GM23248 (cell line): ENCODE data around the gene MYO15A.

ENCODE experiments used
- EZH2 ChIP-seq: fragments of 200-600 bp; sonication (generic); IDR thresholded peaks from 2 replicates; pipeline ENCODE4 v1.6.1; 2018; ENCODE audit warnings: antibody characterized with exemption, mild to moderate bottlenecking; ENCODE audit not compliant: insufficient read depth, poor library complexity, severe bottlenecking
- EZH2phosphoT487 ChIP-seq: fragments of 200-600 bp; sonication (generic); IDR thresholded peaks from 2 replicates; pipeline ENCODE4 v1.6.1; 2018; ENCODE audit warnings: antibody characterized with exemption, moderate library complexity, mild to moderate bottlenecking, low read depth; ENCODE audit not compliant: insufficient read depth

DNA sequence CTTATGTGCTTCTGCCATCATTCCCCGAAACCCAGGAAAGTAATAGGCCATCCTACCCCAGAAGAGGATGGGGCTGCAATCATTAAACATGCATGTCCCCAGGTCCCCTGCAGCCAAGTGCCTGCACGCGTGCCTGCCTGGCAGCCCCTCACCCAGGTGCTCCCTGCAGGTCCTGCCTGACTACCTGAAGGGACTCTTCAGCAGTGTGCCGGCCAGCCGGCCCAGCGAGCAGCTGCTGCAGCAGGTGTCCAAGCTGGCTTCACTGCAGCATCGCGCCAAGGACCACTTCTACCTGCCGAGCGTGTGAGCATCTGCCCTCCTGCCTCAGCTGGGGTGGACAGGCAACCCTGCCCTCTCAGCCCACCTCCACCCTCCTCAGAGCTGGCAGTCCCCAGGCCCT, 58.9 kb downstream of the MYO15A start:
- TF ChIP-seq EZH2phosphoT487: no peak
- TF ChIP-seq EZH2: no peak
